Caco-2 (cell line): Measurements from ENCODE around the gene ABHD5. TPM values are rescaled to one million over a fixed set of nuclear protein-coding genes. Genes with fewer than 3 reads are reported as not detected.

Experiments
- Bru-seq: library from RNA; stranded (reverse); fragments of 400-500 nt; gene quantifications from one replicate; lab custom pipeline; 2021; lab: Mats Ljungman, UMichigan
- BruChase-seq, 2 experiments: library from RNA; stranded (reverse); fragments of 400-500 nt; gene quantifications; one replicate each; lab custom pipeline; 2021; lab: Mats Ljungman, UMichigan
- BruUV-seq: library from RNA; stranded (reverse); fragments of 400-500 nt; replicated peaks from 2 replicates; lab custom pipeline; 2021; lab: Mats Ljungman, UMichigan
- CTCF ChIA-PET: fragments of 300-600 bp; sonication (Branson Sonifier 250); formaldehyde crosslinking; loops from one replicate; lab custom pipeline; 2022; ENCODE audit warnings: antibody characterized with exemption; lab: Charles Lee
- POLR2A ChIA-PET: fragments of 300-600 bp; sonication (Branson Sonifier 250); formaldehyde crosslinking; loops from one replicate; lab custom pipeline; 2022; ENCODE audit warnings: antibody characterized with exemption; lab: Charles Lee
- DNase-seq, 2 experiments: peaks; one replicate each; pipeline versions ENCODE4 v3.0.0 to v3.0.0-alpha.2; 2020 to 2022
- H3K27me3 ChIP-seq: replicated peaks from 2 replicates; pipeline ENCODE4 v1.6.0; 2011; ENCODE audit warnings: low read length; ENCODE audit not compliant: control insufficient read depth, insufficient read depth
- H3K36me3 ChIP-seq: 2 replicates; pipeline ENCODE4 v1.5.1; 2011; ENCODE audit warnings: low read length; ENCODE audit not compliant: control insufficient read depth, insufficient read depth
- H3K4me1 ChIP-seq: fragments of 250-450 bp; sonication (Bioruptor Pico); 2 replicates; pipeline ENCODE4 v1.5.1; 2020; ENCODE audit warnings: mild to moderate bottlenecking
- H3K4me3 ChIP-seq: 2 replicates; pipeline ENCODE4 v1.5.1; 2011; ENCODE audit warnings: low read depth, mild to moderate bottlenecking, control low read depth, low read length
- H3K9me3 ChIP-seq: fragments of 250-450 bp; sonication (Bioruptor Pico); 2 replicates; pipeline ENCODE4 v1.5.1; 2020; ENCODE audit warnings: mild to moderate bottlenecking, moderate library complexity
- H3K27ac Mint-ChIP-seq: one replicate; pipeline ENCODE4 v1.8.0; 2022; ENCODE audit warnings: mixed read lengths; ENCODE audit not compliant: unreplicated experiment
- H3K27me3 Mint-ChIP-seq: one replicate; pipeline ENCODE4 v1.8.0; 2022; ENCODE audit warnings: mixed read lengths; ENCODE audit not compliant: insufficient read depth, unreplicated experiment
- H3K36me3 Mint-ChIP-seq: one replicate; pipeline ENCODE4 v1.8.0; 2022; ENCODE audit warnings: mild to moderate bottlenecking, mixed read lengths; ENCODE audit not compliant: insufficient read depth, unreplicated experiment
- H3K4me1 Mint-ChIP-seq: one replicate; pipeline ENCODE4 v1.8.0; 2022; ENCODE audit warnings: low read depth, mixed read lengths; ENCODE audit not compliant: unreplicated experiment
- H3K4me3 Mint-ChIP-seq: one replicate; pipeline ENCODE4 v1.8.0; 2022; ENCODE audit warnings: mild to moderate bottlenecking, moderate library complexity, mixed read lengths; ENCODE audit not compliant: unreplicated experiment
- H3K9me3 Mint-ChIP-seq: one replicate; pipeline ENCODE4 v1.8.0; 2022; ENCODE audit warnings: mixed read lengths; ENCODE audit not compliant: unreplicated experiment
- intact Hi-C: fragments of 100-400 bp; cut with micrococcal nuclease; formaldehyde crosslinking; loops from one replicate; pipeline ENCODE4 v1.10.0; 2022; ENCODE audit not compliant: unreplicated experiment
- long read RNA-seq: library from polyadenylated mRNA; stranded (forward); transcript quantifications from one replicate; pipeline ENCODE4 v2.0.0, GENCODE V29; 2022
- total RNA-seq: library from RNA; stranded (reverse); gene quantifications from 2 replicates; pipeline ENCODE4 v1.2.3, GENCODE V29; 2022
- TF ChIP-seq, protein P1 (sequence below), 2 experiments: fragments of 200-600 bp in 1 of 2; IDR thresholded peaks; 1 replicate in 1 of 2; 2 replicates in 1 of 2; pipeline versions ENCODE4 v1.5.1 to v1.8.0; 2011 to 2022; ENCODE audit warnings: antibody characterized with exemption in 1 of 2, control low read depth in 1 of 2, inconsistent platforms in 1 of 2, low read depth in 1 of 2, low read length in 1 of 2, mild to moderate bottlenecking in 1 of 2, moderate library complexity in 1 of 2; ENCODE audit not compliant: insufficient read depth in 1 of 2, severe bottlenecking in 1 of 2, unreplicated experiment in 1 of 2

Gene ABHD5
- total RNA-seq = 12.3 and 12.4 TPM in 2 replicates
- Bru-seq, nascent RNA = percentile 70 among the genes with signal in this experiment
- percentile 74 among the genes with signal in this experiment for BruChase-seq, experiment 1, labeled RNA remaining after a 2-hour chase
- percentile 68 among the genes with signal in this experiment for BruChase-seq, experiment 2, labeled RNA remaining after a 6-hour chase
- long read RNA-seq, full-length matches to known transcripts = 13 of 16 reads
- long read RNA-seq, partial matches to known transcripts = 0 of 16 reads
- long read RNA-seq, other reads (novel, unspliced or antisense) = 3 of 16 reads

DNA sequence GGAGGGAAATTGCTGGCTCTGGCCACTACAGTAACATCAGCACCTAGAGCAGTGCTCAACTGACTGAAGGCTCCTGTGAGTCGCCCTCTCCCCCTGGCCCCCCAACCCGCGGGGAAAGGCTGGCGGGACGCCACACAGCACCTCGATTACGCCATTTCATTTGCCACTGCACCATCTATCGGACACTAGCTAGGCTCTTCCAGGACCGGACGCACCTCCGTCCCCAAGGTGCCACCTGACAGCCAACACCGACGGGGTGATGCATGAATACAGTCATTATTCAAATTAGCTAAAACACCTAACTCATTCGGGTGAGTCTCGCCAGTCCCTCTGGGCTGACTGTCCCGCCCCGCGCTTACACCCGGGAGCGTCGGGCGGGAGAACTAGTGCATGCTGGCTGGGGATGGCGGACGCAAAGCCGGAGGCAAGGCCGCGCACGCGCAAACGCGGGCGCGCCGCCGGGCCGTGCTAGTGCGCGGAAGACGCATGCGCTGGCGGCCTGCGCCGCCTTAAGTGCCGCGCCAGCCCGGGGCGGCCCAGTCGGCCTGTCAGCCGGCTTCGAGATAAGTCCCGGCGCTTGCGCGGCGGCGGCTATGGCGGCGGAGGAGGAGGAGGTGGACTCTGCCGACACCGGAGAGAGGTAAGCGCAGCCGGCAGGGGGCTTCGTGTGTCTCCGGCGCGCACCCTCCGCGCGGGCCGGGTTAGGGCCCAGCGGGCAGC is at the start of gene ABHD5:
ABHD5 (plus strand) TSS at position 539 of the 720 bp plus-strand sequence; CDS start at position 594, 55 bp downstream.
- ChIA-PET CTCF (interaction anchor here (0.5 to 1.0 kb wide), 2 partner anchors 69 to 117 kb away, joined by 4 read pairs; partner anchors contain the start of gene ANO10), POLR2A (interaction anchor here (0.7 to 1.8 kb wide), 5 partner anchors 67 to 673 kb away, joined by 3 to 16 read pairs (median 13); partner anchors contain the start of gene ANO10)
- H3K27ac Mint-ChIP-seq = peak within 1 kb of the TSS; percentile 90
- H3K9me3 Mint-ChIP-seq = no peaks in the 10 kb centered on the region
- peaks cover 8% of the 10 kb centered on the region for H3K36me3 Mint-ChIP-seq
- H3K27me3 Mint-ChIP-seq = no peaks in the 10 kb centered on the region
- Histone ChIP-seq H3K4me3 (peak within 1 kb of the TSS; percentile 74), H3K9me3 (no peaks in the 10 kb centered on the region), H3K4me1 (peaks cover 17% of the 10 kb centered on the region; the same call in 1 of the 2 replicates), H3K36me3 (no peaks in the 10 kb centered on the region), H3K27me3 (no peaks in the 10 kb centered on the region)
- BruUV-seq = no TSS peak
- peak within 1 kb of the TSS; percentile 97 for H3K4me3 Mint-ChIP-seq
- TF ChIP-seq, protein P1, sequence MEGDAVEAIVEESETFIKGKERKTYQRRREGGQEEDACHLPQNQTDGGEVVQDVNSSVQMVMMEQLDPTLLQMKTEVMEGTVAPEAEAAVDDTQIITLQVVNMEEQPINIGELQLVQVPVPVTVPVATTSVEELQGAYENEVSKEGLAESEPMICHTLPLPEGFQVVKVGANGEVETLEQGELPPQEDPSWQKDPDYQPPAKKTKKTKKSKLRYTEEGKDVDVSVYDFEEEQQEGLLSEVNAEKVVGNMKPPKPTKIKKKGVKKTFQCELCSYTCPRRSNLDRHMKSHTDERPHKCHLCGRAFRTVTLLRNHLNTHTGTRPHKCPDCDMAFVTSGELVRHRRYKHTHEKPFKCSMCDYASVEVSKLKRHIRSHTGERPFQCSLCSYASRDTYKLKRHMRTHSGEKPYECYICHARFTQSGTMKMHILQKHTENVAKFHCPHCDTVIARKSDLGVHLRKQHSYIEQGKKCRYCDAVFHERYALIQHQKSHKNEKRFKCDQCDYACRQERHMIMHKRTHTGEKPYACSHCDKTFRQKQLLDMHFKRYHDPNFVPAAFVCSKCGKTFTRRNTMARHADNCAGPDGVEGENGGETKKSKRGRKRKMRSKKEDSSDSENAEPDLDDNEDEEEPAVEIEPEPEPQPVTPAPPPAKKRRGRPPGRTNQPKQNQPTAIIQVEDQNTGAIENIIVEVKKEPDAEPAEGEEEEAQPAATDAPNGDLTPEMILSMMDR (IDR thresholded peaks at IDR 0.05; ENCODE audit: insufficient read depth in 1 of 2, low read depth in 1 of 2, low read length in 1 of 2, severe bottlenecking in 1 of 2, unreplicated experiment in 1 of 2) = peak; percentile 20 to 38
- peak; percentile 92 to 95 for DNase-seq
- H3K4me1 Mint-ChIP-seq = peaks cover 10% of the 10 kb centered on the region
- intact Hi-C loops = loop anchor here (1.0 to 5.0 kb wide), 4 partner anchors 47 to 146 kb away; partner anchors contain the start of gene ANO10

GRCh38 chr3:43641306-43642114 is 49.2 kb upstream of the ABHD5 start:
- intact Hi-C loops = no loop called here
- Mint-ChIP-seq H3K36me3 (no peaks in the 10 kb centered on the region), H3K9me3 (no peaks in the 10 kb centered on the region), H3K4me3 (no peak overlapping the region), H3K27ac (no peak overlapping the region), H3K27me3 (no peaks in the 10 kb centered on the region), H3K4me1 (no peaks in the 10 kb centered on the region)
- POLR2A ChIA-PET = interaction anchor here (0.6 kb wide), 1 partner anchor 20 kb away, joined by 3 read pairs; the partner anchor contains the start of gene ANO10
- Histone ChIP-seq H3K9me3 (no peaks in the 10 kb centered on the region), H3K4me3 (no peak overlapping the region), H3K4me1 (peaks cover 10% of the 10 kb centered on the region; the same call in 1 of the 2 replicates), H3K27me3 (no peaks in the 10 kb centered on the region), H3K36me3 (no peaks in the 10 kb centered on the region)
- CTCF ChIA-PET = no interaction called here
- TF ChIP-seq, protein P1 (IDR thresholded peaks at IDR 0.05; ENCODE audit: insufficient read depth in 1 of 2, low read depth in 1 of 2, low read length in 1 of 2, severe bottlenecking in 1 of 2, unreplicated experiment in 1 of 2) = no peak
- no TSS peak for BruUV-seq
- no peak for DNase-seq
